Posterior cingulate gyrus (tissue), 11 donors: ENCODE results near the gene MORN1.

Source experiments
- DNase-seq, 10 donors: peaks; one replicate each; pipeline versions ENCODE4 v3.0.0 to v3.0.0-alpha.2; 2020 to 2021; ENCODE audit warnings: mixed read lengths in 3 of 10
- intact Hi-C: fragments of 100-400 bp; cut with DNase I; formaldehyde crosslinking; loops from one replicate; pipeline ENCODE4 v1.15.1; 2023

MORN1 gene

DNA sequence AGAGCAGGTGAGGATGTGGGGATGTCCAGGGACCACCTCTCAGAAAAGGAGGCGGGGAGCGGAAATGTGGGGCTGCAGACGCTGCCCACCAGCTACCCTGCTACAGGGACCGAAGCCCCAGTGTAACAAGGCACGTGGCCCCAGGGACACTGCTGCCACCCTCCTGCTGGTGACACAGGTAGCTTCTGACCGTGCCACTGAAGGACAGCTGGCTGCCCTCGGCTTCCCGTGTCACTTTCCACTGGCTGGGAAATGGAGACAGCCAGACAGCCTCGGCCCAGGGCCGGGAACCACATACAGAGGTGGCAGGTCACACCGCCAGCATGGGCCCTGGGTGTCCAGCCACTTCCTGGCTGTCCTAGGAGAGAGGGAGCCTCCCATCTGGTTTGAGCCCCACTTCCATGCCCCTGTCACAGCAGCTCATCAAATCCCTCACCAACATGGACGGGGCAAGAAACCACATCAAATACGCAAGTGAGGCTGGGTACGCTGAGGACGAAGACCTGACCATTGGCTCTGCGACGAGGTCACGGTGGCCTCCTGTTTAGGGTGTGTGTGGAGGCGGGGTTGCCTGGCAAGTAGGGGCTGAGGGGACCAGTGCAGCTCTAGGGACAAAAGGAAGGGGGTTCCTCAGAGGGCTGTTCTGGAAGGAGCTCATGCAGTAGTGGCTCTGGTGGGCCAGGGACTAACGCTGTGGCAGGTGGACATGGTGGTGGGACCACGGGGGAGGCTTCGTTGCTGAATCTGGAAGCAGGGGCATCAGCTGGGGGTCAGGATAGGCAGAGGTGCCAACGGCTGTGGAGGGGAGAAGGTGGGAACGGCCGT is 16.0 kb upstream of the MORN1 start:
- intact Hi-C loops, result no loop called here
- no peak for DNase-seq

DNA sequence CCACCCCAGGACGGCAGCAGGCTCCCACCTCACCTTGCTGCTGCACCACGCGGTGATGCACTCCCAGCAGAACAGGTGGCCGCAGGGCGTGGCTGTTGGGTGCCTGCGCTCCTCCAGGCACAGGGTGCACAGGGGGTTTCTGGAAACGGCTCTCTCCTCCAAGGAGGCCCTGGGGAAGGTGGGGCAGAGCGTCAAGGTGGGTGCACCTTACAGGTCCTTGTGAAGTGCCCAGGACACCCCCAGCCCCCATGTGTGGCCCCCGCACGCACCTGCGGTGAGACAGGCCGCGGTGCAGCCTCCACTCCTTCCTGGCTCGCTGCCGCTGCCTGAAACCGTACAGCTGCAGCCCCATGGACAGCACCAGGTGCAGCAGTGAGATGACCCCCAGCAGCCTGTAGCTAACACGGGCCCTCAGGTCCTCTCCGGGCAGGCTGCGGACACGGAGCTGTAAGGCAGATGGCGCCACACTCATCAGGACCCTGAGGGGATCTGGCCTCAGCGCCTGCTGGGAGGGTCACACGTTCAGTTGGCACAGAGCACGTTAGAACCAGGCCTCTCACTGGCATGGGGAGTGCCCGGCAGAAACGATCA is 15.2 kb upstream of the MORN1 start:
- no peak for DNase-seq
- intact Hi-C loops, result no loop called here

DNA sequence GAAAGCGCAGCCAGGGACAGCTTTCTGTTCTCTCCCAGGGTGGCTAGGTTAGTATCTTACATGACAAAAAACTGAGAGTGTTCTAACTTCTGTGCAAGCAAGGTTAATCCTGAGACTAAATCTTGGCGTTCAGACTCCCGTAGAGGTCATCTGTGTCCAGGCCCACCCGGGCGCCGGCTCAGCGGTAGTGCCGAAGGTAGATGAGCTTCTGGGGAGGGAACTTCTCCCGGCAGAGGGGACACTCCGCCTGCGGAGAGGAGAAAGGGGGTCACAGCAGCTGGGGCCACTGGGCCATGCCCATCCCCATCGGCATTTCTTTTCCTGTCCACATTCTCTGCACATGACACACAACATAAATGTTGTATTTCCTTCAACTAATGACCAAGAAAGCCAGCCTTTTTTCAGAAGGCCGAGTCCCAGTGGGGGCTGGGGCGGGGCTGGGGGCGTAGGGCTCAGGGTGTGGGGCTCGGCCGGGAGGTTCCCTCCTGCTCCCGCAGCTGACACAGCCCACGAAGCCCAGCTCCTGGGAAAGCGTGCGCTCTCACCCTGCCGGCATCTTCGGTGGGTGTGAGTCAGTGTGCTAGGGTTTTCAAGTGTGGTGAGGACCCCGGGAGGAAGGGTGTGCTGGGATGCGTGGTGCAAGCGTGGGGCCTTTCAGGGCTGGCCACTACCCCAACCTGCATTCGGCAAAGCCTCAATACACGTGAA is 14.4 kb upstream of the MORN1 start:
- no peak for DNase-seq
- intact Hi-C loops, result no loop called here

DNA sequence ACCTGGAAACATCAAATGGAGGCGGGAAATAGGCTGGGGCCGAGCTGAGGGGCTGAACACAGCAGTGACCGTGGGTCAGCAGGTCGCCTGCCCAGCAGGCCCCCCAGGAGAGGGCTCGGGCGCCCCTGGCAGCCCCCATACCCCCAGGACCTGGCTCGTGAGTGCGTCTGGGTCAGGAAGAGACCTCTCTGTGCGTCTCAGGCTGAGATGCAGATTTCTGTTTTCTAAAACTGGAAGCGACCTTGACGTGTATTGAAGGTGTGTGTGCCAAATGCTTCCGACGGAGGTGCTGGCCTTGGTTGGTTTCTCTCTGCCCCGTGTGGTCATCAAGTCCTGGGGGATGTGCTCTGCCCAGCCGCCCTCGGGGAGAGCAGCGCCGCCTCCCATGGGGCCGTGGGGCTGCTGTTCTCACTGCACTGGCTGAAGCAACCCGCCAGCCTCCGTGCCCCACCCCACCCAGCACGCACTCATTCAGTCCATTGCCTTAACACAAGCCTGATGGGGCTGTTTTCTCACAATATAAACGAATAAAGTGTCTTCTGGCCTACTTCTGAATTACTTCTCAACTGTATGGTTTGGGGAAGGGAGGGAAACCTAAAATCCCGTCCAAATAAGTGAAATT is 13.6 kb upstream of the MORN1 start:
- no peak for DNase-seq
- intact Hi-C loops, result no loop called here

DNA sequence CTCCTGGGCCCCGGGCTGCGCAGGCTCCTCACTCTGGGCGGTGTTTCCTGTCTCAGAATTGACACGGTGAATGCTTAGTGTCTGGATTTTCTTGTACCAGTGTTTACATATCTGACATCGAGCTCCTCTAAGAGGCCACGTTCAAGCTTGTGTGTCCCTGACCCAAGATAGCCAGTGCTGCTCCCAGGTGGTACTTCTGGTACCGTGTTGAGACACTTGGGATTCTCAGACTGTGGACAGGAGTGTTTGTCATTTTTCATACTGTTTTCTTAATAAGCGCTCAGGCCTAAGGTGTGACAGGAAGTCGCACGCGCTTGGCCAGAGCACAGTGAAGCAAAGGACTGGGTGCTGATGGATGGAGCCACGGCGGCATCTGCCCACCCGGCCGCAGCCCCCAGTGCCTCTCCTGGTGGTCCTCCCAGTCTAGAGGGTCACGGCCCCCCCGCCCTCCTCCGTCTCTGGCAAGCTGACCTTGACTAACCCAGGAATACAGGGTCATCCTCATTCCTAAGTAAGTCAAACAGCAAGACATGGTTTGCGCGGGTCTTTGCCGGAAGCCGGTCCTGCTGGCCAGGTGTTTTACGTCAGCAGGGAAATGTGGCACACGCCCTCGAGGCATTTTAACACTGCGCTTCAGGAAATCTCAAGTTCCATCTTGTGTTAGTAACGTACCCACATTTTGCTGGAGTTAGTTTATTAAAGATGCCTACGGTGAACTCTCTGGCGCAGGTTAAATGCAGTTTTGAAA is 13.0 kb upstream of the MORN1 start:
- intact Hi-C loops, result no loop called here

DNA sequence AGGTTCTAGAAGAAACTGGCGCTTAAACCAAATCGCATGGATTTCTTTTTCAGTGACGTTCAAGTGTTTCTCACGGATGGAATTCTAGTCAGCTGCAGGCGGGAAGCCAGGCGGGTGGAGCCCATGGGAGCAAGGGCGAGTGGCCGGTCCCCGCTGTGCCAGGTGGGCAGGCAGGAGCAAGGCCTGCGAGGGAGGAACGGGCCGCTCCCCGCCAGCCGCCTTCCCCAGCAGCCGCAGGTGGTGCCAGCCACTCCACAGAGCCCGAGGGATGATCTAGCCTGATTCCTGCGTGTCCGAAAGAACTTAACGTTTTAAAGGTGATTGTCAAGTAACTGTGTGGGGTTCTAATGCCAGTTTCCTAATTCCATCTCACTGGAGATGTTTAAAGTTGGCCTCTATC is 11.9 kb upstream of the MORN1 start:
- intact Hi-C loops, result no loop called here
- no peak for DNase-seq

More for the DNA sequence above, 13.0 kb upstream of the MORN1 start:
- no peak for DNase-seq

DNA sequence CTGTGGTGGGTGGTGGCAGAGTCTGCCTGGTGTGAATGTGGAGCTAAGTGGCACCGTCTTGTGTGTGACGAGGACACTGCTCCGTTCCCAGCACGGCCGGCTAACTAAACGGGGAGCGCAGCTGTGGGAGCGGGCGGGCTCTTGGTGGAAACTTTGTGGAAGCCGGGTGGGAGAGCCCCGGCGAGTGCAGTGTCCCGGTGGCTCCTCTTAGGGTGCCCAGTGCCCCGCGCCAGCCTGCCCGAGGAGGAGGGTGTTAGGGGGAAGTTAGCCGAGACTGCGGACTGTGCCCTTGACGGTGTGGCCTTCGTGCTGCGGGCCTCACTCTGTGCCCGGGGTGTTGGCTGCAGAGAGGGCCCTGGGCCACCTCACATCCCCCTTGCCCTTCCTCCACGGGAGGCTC is 11.1 kb upstream of the MORN1 start:
- no peak for DNase-seq
- intact Hi-C loops, result no loop called here

DNA sequence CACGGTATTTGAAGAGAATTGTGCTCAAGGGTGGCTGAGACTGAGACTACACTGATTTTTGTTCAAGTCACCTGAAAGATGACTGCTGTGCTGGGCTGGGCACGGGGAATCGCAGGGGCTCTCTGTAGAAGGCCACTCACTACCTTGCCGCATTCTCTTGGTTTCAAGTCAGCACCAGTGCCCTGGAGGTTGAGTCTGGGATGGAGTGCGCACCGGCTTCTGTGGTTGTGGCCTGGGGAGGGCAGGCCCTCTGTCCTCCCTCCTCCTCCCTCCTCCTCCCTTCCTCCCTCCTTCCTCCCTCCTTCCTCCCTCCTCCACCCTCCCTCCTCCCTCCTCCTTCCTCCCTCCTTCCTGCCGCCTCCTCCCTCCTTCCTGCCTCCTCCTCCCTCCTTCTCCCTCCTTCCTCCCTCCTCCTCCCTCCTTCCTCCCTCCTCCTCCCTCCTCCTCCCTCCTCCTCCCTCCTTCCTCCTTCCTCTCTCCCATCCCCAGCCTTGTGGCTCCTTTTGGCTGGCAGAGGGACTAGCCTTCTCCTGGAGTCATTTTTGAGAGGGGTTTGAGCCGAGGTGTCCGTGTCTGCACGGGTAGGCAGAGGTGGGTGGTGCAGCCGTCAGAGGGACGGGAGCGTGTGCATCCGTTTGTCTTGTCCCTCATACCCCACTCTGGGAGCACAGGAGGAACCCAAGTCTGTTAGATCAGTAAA is 9.7 kb upstream of the MORN1 start:
- intact Hi-C loops, result no loop called here
- DNase-seq, result no peak

DNA sequence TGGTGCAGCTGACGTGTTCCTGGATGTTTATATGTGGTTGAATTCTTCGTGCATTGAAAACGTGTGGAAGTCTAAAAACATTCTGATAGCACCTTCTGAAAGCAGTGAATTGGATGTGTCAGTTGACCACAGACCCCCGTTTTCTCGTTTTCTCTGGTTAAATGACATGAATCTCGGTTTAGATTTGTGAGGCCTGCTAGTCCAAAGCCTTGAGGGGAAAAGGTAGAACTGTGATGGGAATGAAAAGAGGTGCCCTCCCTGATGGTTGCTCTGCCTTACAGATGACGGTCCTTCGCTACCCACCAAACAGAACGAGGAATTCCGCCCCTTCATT is 9.2 kb upstream of the MORN1 start:
- no peak for DNase-seq
- intact Hi-C loops, result no loop called here

DNA sequence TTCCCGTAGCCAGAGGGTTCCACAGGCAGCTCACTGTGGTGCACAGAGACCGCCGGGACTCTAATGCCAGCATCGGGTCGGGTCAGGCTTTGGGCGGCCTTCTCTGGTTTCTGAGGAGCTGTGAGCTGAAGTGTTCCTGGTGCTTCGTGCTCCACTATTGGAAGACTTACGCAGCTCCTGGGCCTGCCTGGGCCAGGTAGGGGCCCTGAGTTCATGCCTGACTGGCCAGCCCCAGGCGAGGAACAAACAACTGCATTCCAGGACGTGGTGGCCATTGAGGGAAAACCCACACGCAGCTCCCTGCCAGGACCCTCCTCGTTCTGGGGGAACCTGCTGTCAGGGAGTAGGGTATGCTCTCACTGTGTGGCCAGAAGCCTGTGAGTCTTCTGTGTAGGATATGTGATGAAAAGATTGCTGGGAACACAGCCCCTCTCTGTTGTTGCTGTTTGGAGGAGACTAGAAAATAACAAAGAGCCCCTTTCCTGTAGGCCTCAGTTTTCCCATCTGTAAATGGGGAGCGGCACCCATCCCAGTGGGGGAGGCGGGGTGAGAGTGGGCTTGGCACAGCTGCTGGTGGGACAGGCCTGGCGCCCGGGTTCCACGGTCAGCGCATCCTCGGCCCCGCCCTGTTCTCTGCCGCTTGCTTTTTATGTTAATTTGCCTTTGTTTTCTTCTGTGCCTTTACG is 8.7 kb upstream of the MORN1 start:
- DNase-seq, result no peak
- intact Hi-C loops, result no loop called here

DNA sequence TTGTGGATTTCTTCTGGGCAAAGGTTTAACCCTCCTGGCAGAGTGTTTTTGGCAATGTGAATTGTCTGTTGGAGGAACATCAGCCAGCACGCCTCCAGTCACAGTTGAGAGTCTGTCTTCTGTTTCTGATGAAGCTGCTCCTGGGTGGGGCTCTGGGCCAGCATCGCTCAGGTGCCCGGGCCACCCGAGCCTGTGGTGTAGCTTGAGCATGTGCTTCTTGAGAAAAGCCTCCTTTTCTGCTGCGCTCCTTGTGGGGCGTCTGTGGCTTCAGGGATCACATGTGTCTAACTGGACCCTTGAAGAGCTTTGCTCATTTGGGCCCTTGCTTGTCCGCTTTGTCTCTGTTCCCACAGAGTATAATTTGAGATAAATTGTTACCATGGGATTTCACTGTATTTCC is 7.5 kb upstream of the MORN1 start:
- DNase-seq, result no peak
- intact Hi-C loops, result no loop called here

DNA sequence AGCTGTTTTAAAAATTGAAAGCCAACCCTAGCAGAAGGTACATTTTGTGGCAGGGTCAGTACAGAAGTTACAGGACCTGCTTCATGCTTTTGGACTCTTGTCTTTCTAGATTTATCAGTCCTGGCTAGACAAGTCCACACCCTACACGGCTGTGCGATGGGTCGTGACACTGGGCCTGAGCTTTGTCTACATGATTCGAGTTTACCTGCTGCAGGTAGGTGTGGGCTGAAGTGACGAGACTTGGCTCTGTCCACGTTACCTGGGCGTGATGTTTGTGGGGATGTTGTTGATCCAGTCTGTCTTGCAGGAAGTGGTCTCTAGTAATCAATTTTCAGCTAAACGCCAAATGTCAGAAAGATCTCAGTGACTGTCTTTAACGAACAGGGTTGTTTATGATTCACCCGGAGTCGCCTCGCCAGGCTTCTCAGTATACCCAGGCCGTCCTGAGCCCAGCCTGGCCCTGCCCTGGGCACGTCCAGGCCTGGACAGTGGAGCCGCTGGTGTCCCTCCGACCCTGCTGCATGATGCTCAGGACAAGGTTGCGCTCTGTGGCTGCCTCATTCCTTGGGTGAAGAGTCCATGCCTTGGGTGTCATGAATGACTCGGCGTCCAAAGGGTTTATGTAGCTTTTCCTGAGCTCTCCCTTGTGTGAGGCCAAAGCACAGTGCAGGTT is 5.8 kb upstream of the MORN1 start:
- intact Hi-C loops, result no loop called here
- DNase-seq, result no peak

DNA sequence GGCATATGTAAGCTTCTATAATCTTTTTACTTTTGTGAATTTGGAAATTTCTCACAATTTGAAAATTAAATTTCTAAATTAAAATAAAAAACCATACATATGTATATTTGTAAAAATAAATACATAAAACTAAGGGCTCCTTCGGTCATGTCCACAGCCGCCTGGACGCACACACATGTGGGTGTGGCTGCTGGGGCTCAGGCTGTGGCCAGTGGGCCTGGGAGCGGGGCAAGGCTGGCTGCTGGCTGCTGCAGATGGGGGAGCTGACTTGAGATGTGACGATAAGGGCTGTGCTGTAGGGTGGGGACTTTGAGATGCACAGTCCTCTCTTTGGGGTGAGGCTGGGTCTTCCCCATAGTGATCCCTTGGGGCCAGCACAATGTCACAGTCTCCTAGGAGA is 5.1 kb upstream of the MORN1 start:
- intact Hi-C loops, result no loop called here
- no peak for DNase-seq

DNA sequence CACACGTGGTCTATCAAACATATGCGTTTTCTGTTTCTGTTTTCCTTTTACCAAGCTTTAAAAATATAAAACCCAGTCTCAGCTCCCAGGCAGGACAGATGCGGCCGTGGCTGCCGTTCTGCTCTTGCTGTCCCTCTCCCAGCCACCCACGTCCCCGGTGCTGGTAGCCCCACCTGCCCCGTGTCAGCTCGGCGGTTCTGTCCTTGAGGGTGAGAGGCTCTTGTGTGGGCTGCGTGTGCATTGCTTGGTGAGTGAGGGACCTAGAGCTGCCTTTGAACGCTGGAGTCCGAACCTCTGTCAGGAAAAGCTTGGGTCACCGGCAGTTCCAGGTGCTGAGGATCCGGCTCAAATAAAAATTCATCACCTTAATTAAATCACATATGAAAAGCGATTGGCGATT is 4.7 kb upstream of the MORN1 start:
- intact Hi-C loops, result no loop called here
- no peak for DNase-seq

DNA sequence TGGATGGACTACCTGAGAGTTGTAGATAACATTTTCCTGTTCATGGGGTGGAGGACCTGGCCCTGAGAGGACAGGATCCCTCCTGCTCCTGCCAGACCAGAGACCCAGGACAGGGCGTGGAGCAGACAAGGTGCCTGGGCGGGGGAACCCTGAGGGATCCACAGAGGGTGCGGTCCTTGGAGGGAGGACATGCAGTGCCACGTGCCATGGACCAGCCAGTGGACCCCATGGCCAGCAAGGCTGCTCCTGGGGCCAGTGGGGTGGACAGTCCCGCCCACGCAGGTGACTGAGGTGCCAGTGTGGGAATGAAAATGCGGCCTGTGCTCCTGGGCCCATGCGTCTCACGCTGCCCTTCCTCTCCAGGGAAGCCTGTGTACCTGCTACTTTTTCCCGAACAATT is 3.9 kb upstream of the MORN1 start:
- no peak for DNase-seq
- intact Hi-C loops, result no loop called here

DNA sequence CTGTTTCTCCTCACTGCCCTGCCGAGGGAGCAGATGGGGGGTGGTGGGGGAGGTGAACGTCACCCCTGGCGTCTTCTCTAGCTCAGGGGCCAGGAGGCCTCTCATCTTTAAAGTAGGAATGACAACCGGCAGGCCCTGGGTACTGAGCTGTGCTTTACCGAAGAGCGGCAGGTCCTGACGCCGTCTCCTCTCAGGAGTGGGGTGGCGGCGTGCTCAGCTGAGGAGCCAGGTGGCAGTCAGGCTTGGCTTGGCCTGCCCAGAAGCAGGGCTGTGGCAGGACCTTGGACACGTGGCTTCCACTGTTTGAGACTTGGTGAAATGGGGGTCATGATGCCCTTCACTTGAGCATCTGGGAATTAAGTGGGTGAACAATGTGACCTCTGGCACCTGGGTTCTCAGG is 3.4 kb upstream of the MORN1 start:
- intact Hi-C loops, result no loop called here
- no peak for DNase-seq

DNA sequence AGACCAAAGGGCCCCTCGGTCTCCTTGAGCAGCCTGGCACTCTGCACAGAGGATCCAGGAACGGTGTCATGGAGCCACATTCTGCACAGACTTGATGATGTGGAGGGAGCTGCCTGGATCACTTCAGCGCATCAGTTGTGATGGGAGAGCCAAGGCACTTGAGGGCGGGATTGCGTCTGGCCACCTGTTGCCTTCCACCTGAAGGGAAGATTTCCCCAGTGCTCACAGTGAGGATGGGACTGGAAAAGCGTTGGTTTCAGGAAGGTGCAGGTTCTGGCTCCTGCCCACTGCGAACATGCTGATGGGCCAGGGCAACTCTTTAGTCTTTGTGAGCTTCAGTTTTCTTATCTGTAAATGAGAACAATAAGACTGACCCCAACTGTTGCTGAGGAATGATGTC is 2.9 kb upstream of the MORN1 start:
- intact Hi-C loops, result no loop called here
- DNase-seq, result no peak

DNA sequence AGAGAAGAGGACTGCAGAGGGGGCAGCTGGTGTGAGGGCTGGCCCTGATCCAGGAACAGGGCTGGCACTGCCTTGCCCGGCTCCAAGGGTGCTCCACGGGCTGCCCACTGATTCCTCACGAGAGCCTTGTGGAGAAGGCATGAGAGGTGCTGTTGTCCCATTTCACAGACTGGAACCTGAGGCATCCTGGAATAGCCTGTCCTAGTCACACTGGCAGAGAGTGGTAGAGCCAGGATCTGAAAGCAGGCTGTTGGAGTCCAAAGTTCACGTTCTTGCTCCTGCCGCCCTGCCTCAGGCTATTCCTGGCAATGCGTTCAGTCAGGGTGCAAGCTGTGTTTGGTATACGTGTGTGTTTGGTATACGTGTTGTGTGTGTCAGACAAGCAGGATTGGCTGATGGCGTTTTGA is 2.1 kb upstream of the MORN1 start:
- intact Hi-C loops, result no loop called here
- DNase-seq, result no peak

DNA sequence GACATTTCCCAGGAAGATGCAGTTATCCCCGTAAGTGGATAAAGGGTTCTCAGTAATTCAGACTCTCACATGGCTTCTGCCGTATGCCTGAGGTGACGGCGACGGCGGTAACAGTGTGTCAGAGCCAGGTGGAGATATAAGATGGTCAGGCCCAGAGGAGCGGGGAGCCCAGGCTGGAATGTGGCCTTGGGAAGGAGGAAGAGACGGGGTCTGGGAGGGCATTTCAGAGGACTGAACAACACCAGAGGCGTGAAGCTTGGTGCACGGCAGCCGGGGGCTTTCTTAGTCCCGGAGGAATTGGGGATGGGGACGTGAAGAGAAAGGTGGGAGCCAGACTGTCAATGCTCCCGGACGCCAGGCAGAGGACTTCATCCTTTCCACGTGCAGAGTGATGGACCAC is 1.3 kb upstream of the MORN1 start:
- intact Hi-C loops, result no loop called here
- DNase-seq, result no peak
